Measurements from ENCODE around the gene ALDH3A2.
A peak's percentile ranks its signal among the peaks of the same experiment; 100 is the strongest.

ALDH3A2 gene

GRCh38 chr17:19648475-19649273 is at the start of gene ALDH3A2:
ALDH3A2 (plus strand) TSS chr17:19648751; CDS start chr17:19648972, 221 bp downstream.
- H3K4me3 ChIP-seq (ENCODE audit: low read depth, low read length), result peak within 1 kb of the TSS; percentile 89
- no peak for TF ChIP-seq CTCF (IDR thresholded peaks at IDR 0.05; ENCODE audit: insufficient read depth, low read depth, low read length, missing control alignments)
- DNase-seq (ENCODE audit: low read depth), result peak; percentile 97

GRCh38 chr17:19610311-19610710 is 38.2 kb upstream of the ALDH3A2 start:
- no peak for DNase-seq (ENCODE audit: low read depth)
- no peak for TF ChIP-seq CTCF (IDR thresholded peaks at IDR 0.05; ENCODE audit: insufficient read depth, low read depth, low read length, missing control alignments)

GRCh38 chr17:19610879-19611278 is 37.7 kb upstream of the ALDH3A2 start:
- DNase-seq (ENCODE audit: low read depth), result no peak
- no peak for TF ChIP-seq CTCF (IDR thresholded peaks at IDR 0.05; ENCODE audit: insufficient read depth, low read depth, low read length, missing control alignments)

More at GRCh38 chr17:19610311-19610710, 38.2 kb upstream of the ALDH3A2 start:
- H3K4me3 ChIP-seq (ENCODE audit: low read depth, low read length), result no peak overlapping the region

GRCh38 chr17:19613979-19614378 is 34.6 kb upstream of the ALDH3A2 start:
- no peak overlapping the region for H3K4me3 ChIP-seq (ENCODE audit: low read depth, low read length)
- DNase-seq (ENCODE audit: low read depth), result no peak
- TF ChIP-seq CTCF (IDR thresholded peaks at IDR 0.05; ENCODE audit: insufficient read depth, low read depth, low read length, missing control alignments), result no peak

More at GRCh38 chr17:19610879-19611278, 37.7 kb upstream of the ALDH3A2 start:
- H3K4me3 ChIP-seq (ENCODE audit: low read depth, low read length), result no peak overlapping the region

- H3K4me3 ChIP-seq (ENCODE audit: low read depth, low read length), result no peak overlapping the region
Observed at GRCh38 chr17:19614900-19615299, 33.7 kb upstream of the ALDH3A2 start.

GRCh38 chr17:19618015-19618414 is 30.5 kb upstream of the ALDH3A2 start:
- no peak overlapping the region for H3K4me3 ChIP-seq (ENCODE audit: low read depth, low read length)
- DNase-seq (ENCODE audit: low read depth), result no peak
- TF ChIP-seq CTCF (IDR thresholded peaks at IDR 0.05; ENCODE audit: insufficient read depth, low read depth, low read length, missing control alignments), result no peak

More at GRCh38 chr17:19614900-19615299, 33.7 kb upstream of the ALDH3A2 start:
- DNase-seq (ENCODE audit: low read depth), result no peak
- TF ChIP-seq CTCF (IDR thresholded peaks at IDR 0.05; ENCODE audit: insufficient read depth, low read depth, low read length, missing control alignments), result no peak

Measured in GM12865 (cell line).